COLO829 (cell line): ENCODE measurements around the gene SIRPG.

ENCODE experiments used
- DNase-seq: peaks from one replicate; pipeline ENCODE4 v3.0.0; 2012; ENCODE audit warnings: low spot score

The SIRPG gene

GRCh38 chr20:1595333-1595732 is 62.2 kb downstream of the SIRPG start:
- no peak for DNase-seq

GRCh38 chr20:1588533-1589460 is 68.8 kb downstream of the SIRPG start:
- no peak for DNase-seq

DNA sequence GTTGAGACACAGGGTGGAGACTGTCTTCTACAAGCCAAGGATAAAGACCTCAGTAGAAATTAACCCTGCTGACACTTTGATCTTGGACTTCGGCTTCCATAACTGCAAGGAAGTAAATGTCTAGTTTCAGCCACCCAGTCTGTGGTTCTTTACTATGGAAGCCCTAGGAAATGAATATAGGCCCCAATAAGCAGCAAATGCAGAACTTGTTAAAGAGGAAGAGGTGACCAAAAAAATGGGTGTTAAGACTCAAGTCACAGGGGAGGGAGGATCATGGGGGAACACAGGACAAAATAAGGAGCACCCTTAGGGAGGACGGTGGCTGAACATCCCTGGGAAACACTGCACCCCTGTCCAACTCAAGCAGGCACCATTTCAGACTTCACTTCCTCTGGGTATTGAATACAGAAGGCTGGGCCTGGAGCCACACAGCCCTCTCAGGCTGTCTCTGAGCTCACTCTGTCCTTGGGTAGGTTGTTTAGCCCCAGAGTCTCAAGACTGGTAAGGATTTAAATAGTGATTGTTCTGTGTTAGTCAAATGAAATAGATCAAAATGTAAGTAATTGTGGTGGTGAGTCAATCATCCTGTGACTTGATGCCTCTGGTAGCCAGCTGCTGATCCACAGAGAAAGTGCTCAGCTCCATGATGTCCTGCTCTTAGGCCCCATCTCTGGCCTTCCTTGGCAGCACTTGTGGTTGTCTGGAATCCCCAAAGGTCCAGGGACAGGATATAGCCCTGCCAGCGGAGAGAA is 69.6 kb downstream of the SIRPG start:
- DNase-seq = no peak

- no peak for DNase-seq
Observed at GRCh38 chr20:1579488-1579887, 78.1 kb downstream of the SIRPG start.
